ENCODE results near the gene GALNTL6. TPM values are rescaled to one million over a fixed set of nuclear protein-coding genes. Genes with fewer than 3 reads are reported as not detected.

The GALNTL6 gene
- total and polyA plus RNA-seq, 4 donors, result 0.08 to 0.09 (median 0.09) TPM; not detected in 1

DNA sequence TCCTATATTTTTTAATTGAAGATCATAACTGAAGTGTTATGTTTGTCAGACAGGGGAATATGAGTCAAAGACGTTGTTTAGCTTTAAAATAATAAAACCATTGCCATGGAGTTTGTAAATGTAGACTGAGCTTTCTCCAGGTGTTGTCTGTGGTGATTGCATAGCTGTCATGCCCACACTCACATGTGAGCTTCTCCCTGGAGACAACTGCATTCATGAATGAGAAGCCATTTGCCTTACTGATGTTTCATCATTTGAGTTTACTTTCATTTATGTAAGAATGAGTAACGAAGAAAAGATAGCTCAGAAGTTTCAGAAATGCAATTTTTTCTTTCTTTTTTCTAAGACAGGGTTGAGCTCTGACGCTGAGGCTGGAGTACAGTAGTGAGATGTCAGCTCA, 339.1 kb downstream of the GALNTL6 start:
- TF ChIP-seq, protein P1, sequence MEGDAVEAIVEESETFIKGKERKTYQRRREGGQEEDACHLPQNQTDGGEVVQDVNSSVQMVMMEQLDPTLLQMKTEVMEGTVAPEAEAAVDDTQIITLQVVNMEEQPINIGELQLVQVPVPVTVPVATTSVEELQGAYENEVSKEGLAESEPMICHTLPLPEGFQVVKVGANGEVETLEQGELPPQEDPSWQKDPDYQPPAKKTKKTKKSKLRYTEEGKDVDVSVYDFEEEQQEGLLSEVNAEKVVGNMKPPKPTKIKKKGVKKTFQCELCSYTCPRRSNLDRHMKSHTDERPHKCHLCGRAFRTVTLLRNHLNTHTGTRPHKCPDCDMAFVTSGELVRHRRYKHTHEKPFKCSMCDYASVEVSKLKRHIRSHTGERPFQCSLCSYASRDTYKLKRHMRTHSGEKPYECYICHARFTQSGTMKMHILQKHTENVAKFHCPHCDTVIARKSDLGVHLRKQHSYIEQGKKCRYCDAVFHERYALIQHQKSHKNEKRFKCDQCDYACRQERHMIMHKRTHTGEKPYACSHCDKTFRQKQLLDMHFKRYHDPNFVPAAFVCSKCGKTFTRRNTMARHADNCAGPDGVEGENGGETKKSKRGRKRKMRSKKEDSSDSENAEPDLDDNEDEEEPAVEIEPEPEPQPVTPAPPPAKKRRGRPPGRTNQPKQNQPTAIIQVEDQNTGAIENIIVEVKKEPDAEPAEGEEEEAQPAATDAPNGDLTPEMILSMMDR (IDR thresholded peaks at IDR 0.05; ENCODE audit: control extremely low read depth, extremely low read depth), result no peak
- Histone ChIP-seq H3K4me1 (ENCODE audit: control insufficient read depth in 5 of 5, insufficient read depth in 5 of 5, low read length in 5 of 5) (no peaks in the 10 kb centered on the region), H3K9ac (ENCODE audit: insufficient read depth in 1 of 2, low read length in 2 of 2) (no peak overlapping the region), H3K9me3 (ENCODE audit: control insufficient read depth in 4 of 4, insufficient read depth in 3 of 4, low read length in 3 of 4) (no peaks in the 10 kb centered on the region), H3K27ac (ENCODE audit: low read depth in 1 of 2, low read length in 1 of 2) (no peak overlapping the region), H3K36me3 (ENCODE audit: control insufficient read depth in 4 of 4, insufficient read depth in 4 of 4, low read length in 4 of 4) (no peaks in the 10 kb centered on the region), H3K27me3 (ENCODE audit: control insufficient read depth in 3 of 3, insufficient read depth in 3 of 3, low read length in 2 of 3) (no peaks in the 10 kb centered on the region), H3K4me3 (no peak overlapping the region)
- ATAC-seq (ENCODE audit: insufficient read depth, low FRiP score) (no peak), DNase-seq (no peak)
- WGBS, 2 donors, result 71 to 88% methylated on average over 3 of the region's 3 CpGs

DNA sequence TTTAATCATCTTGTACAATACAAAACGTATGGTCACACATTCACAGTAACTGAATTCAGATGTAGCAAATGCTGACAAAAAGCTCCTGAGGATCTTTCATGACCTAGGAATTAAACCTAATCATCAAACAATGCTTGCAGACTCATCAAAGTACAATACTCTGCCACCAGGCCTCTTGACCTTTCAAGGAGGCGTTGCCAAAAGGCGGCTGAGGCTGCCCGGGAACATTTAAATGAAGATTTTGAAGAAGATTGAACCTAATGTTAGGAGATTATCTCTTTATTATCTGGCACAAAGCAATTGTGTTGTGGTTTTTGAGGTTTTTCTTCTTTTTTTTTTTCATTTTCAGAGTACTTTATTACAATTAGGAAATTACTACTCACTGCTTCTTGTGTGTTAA, 340.5 kb downstream of the GALNTL6 start:
- Histone ChIP-seq H3K36me3 (ENCODE audit: control insufficient read depth in 4 of 4, insufficient read depth in 4 of 4, low read length in 4 of 4) (no peaks in the 10 kb centered on the region), H3K9ac (ENCODE audit: insufficient read depth in 1 of 2, low read length in 2 of 2) (no peak overlapping the region), H3K4me1 (ENCODE audit: control insufficient read depth in 5 of 5, insufficient read depth in 5 of 5, low read length in 5 of 5) (no peaks in the 10 kb centered on the region), H3K27ac (ENCODE audit: low read depth in 1 of 2, low read length in 1 of 2) (no peak overlapping the region), H3K9me3 (ENCODE audit: control insufficient read depth in 4 of 4, insufficient read depth in 3 of 4, low read length in 3 of 4) (no peaks in the 10 kb centered on the region), H3K27me3 (ENCODE audit: control insufficient read depth in 3 of 3, insufficient read depth in 3 of 3, low read length in 2 of 3) (no peaks in the 10 kb centered on the region), H3K4me3 (no peak overlapping the region)
- no peak for DNase-seq
- TF ChIP-seq, protein P1 (IDR thresholded peaks at IDR 0.05; ENCODE audit: control extremely low read depth, extremely low read depth), result no peak
- ATAC-seq (ENCODE audit: insufficient read depth, low FRiP score), result no peak
- WGBS, 2 donors, result 71 to 75% methylated on average over 4 of the region's 4 CpGs

DNA sequence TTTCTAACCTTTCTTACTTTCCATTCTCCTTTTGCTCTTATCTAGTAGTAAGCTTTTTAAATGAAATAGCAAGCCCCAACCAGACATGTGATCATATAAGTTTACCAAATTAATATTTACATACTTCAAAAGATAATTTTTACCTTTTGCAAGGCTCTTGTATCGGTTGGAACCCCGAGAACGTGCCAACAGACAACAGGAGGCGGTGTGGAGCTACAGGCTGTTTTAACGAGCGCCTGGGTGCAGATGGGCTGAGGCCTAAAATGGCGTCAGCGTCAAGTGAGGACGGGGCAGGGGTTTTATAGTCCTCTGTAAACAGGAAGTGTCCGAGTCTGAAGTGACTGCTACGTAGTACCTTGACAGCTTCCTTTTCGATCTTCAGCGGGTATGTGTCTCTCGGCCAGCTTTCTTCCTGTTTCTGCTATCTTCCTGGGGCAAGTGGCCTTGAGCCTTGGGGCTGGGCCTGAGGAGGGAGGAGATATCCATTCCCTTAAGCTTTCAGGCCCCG, 342.7 kb downstream of the GALNTL6 start:
- no peak for ATAC-seq (ENCODE audit: insufficient read depth, low FRiP score)
- no peaks in the 10 kb centered on the region for H3K27me3 ChIP-seq (ENCODE audit: control insufficient read depth in 3 of 3, insufficient read depth in 3 of 3, low read length in 2 of 3)
- no peaks in the 10 kb centered on the region for H3K36me3 ChIP-seq (ENCODE audit: control insufficient read depth in 4 of 4, insufficient read depth in 4 of 4, low read length in 4 of 4)
- TF ChIP-seq, protein P1 (IDR thresholded peaks at IDR 0.05; ENCODE audit: control extremely low read depth, extremely low read depth), result no peak
- no peak overlapping the region for H3K9ac ChIP-seq (ENCODE audit: insufficient read depth in 1 of 2, low read length in 2 of 2)
- DNase-seq, result no peak
- H3K9me3 ChIP-seq (ENCODE audit: control insufficient read depth in 4 of 4, insufficient read depth in 3 of 4, low read length in 3 of 4), result no peaks in the 10 kb centered on the region
- H3K27ac ChIP-seq (ENCODE audit: low read depth in 1 of 2, low read length in 1 of 2), result no peak overlapping the region
- H3K4me3 ChIP-seq, result no peak overlapping the region
- no peaks in the 10 kb centered on the region for H3K4me1 ChIP-seq (ENCODE audit: control insufficient read depth in 5 of 5, insufficient read depth in 5 of 5, low read length in 5 of 5)
- WGBS, 2 donors, result 73 to 76% methylated on average over 15 of the region's 15 CpGs

DNA sequence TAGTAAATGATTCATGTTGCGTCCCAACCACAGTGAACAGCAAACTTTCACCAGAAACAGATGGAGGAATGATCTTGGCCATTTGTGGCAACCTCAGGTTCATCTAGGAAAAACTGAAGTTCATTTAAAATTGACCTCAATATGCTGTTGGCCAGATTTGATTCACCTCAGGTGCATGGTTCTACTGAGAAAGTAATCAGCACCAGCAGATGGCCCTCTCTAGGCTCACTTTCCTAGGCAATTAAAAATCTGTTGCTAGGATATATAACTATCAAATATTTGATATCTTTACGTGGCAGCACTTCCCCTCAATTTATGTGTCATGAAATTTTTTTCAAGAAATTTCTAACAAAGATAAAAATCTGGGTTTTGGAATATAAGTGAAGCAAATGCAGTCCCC, 344.7 kb downstream of the GALNTL6 start:
- TF ChIP-seq, protein P1 (IDR thresholded peaks at IDR 0.05; ENCODE audit: control extremely low read depth, extremely low read depth), result no peak
- no peaks in the 10 kb centered on the region for H3K9me3 ChIP-seq (ENCODE audit: control insufficient read depth in 4 of 4, insufficient read depth in 3 of 4, low read length in 3 of 4)
- no peak overlapping the region for H3K9ac ChIP-seq (ENCODE audit: insufficient read depth in 1 of 2, low read length in 2 of 2)
- ATAC-seq (ENCODE audit: insufficient read depth, low FRiP score) (no peak), DNase-seq (no peak)
- H3K4me3 ChIP-seq, result no peak overlapping the region
- no peaks in the 10 kb centered on the region for H3K36me3 ChIP-seq (ENCODE audit: control insufficient read depth in 4 of 4, insufficient read depth in 4 of 4, low read length in 4 of 4)
- 58 to 59% methylated on average over 2 of the region's 2 CpGs for WGBS, 2 donors
- H3K27me3 ChIP-seq (ENCODE audit: control insufficient read depth in 3 of 3, insufficient read depth in 3 of 3, low read length in 2 of 3), result no peaks in the 10 kb centered on the region
- H3K27ac ChIP-seq (ENCODE audit: low read depth in 1 of 2, low read length in 1 of 2), result no peak overlapping the region
- no peaks in the 10 kb centered on the region for H3K4me1 ChIP-seq (ENCODE audit: control insufficient read depth in 5 of 5, insufficient read depth in 5 of 5, low read length in 5 of 5)
